ENCODE data around the gene XPNPEP1.

The XPNPEP1 gene

GRCh38 chr10:109932391-109932790 lies 9.1 kb upstream of the XPNPEP1 start:
- no peak overlapping the region for H3K4me3 ChIP-seq (ENCODE audit: low read depth, low read length)
- peak; percentile 29 for DNase-seq (ENCODE audit: low read depth)
- TF ChIP-seq CTCF (conservative IDR thresholded peaks at IDR 0.05; ENCODE audit: low read depth, low read length), result no peak

- no peak for TF ChIP-seq CTCF (conservative IDR thresholded peaks at IDR 0.05; ENCODE audit: low read depth, low read length)
- H3K4me3 ChIP-seq (ENCODE audit: low read depth, low read length), result no peak overlapping the region
- DNase-seq (ENCODE audit: low read depth), result no peak
Observed at GRCh38 chr10:109931163-109931562, 7.9 kb upstream of the XPNPEP1 start.

DNA sequence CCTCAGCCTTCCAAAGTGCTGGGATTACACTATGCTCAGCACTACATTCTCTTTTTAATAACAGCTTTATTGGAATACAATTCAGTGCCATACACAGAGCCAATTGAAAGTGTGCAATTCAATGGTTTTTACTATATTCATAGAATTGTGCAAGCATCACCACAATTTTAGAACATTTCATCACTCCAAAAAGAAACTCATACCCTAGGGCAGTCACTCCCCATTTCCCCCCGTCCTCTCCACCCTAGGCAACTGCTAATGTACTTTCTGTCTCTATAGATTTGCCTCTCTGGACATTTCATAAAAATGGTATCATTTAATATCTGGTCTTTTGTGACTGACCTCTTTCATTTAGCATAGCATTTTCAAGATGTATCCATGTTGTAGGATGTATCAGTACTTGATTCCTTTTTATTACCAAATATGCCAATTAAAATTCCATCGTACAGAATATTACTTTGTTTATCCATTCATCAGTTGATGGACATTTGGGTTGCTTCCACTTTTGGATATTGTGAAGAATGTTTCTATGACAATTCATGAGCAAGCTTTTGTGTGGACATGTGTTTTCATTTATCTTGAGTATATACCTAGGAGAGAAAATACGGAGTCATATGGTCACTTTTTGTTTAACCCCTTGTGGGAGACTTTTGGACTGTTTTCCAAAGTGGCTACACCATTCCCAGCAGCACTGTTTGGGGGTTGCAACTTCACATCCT lies 6.3 kb upstream of the XPNPEP1 start:
- DNase-seq (ENCODE audit: low read depth), result no peak
- TF ChIP-seq CTCF (conservative IDR thresholded peaks at IDR 0.05; ENCODE audit: low read depth, low read length), result no peak
- H3K4me3 ChIP-seq (ENCODE audit: low read depth, low read length), result no peak overlapping the region

DNA sequence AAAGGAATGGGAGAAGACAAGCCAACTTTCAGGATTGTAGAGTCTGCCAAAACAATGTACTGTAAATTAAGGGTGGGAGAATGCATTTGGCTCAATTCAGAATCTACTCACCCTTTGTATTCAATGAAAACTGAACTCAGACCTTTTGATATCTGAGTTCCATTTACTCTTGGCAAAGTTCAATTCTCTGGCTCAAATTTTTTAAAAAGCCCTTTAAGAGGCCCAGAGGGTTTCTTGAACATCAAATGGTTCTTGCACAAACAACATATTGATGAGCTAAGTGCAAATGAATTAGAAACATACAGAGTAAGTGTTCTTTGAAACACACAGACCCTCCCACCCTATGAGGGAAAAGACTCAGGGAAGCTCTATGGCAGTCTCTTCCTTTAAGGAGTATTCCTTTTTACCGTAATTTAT lies 5.2 kb upstream of the XPNPEP1 start:
- TF ChIP-seq CTCF (conservative IDR thresholded peaks at IDR 0.05; ENCODE audit: low read depth, low read length), result no peak
- H3K4me3 ChIP-seq (ENCODE audit: low read depth, low read length), result no peak overlapping the region
- DNase-seq (ENCODE audit: low read depth), result no peak

DNA sequence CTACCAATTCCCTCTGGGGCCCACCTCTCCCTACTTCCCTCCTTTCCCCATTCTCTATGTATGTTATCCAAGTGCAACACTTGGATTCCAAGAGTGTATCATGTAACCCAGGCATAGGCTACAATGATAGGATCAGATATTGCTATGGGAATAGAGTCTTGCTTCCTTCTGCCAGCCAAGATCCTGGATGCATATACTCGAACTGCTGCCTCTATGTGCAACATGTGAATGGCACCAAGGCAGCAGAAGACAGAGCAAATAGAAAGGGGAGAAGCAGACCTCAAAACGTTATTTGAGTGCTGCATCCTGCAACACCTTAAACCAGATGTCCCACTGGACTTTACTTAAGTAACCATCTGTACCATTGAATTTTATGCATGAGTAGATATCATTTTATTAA lies 3.5 kb upstream of the XPNPEP1 start:
- DNase-seq (ENCODE audit: low read depth), result no peak
- no peak for TF ChIP-seq CTCF (conservative IDR thresholded peaks at IDR 0.05; ENCODE audit: low read depth, low read length)
- H3K4me3 ChIP-seq (ENCODE audit: low read depth, low read length), result no peak overlapping the region

DNA sequence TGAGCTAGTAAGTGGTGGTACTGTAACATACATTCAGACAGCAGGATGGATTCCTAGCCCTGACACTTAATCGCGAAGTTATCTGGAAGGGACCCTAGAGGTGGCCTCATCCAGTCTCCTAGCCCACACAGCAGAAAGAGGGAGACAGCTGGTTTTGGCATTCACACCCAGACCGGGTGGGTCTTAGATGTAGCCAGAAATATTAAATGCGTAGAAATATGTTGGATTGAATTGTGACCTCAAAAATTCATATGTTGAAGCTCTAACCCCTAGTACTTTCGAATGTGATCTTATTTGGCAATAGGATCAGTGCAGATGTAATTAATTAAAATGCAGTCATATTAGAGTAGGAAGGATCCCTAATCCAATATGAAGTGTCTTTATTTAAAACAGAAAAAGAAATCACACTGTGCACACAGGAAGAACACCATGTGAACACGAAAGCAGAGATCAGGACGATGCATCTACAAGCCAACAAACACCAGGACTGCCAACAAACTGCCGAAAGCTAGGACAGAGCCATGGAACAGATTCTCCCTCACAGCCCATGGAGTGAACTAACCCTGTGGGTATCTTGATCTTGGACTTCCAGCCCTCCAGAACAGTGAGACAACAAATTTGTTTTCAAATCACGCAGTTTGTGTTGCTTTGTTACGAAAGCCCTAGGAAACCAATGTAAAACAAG lies 2.9 kb upstream of the XPNPEP1 start:
- DNase-seq (ENCODE audit: low read depth), result no peak
- TF ChIP-seq CTCF (conservative IDR thresholded peaks at IDR 0.05; ENCODE audit: low read depth, low read length), result no peak
- H3K4me3 ChIP-seq (ENCODE audit: low read depth, low read length), result no peak overlapping the region

All from choroid plexus epithelial cell (primary cell).